K562 (cell line): ENCODE data around the gene EPHB1. TPM values are rescaled to one million over a fixed set of nuclear protein-coding genes. Genes with fewer than 3 reads are reported as not detected.

Experiments used
- ATAC-seq: fragments of 200-7000 bp; cut with Tn5 transposase; 3 replicates; pipeline ENCODE4 v1.9.1; 2020; ENCODE audit warnings: moderate library complexity
- BruUV-seq: library from RNA; stranded (reverse); fragments of 400-500 nt; replicated peaks from 2 replicates; lab custom pipeline; 2021; lab: Mats Ljungman, UMichigan
- CTCF ChIA-PET: fragments of 300-600 bp; formaldehyde crosslinking; extraction: SDS; loops from one replicate; lab custom pipeline; 2021; ENCODE audit warnings: low intra/inter-chr PET ratio; lab: Yijun Ruan, JAX
- POLR2A ChIA-PET: fragments of 300-600, 350-650 bp; sonication (Branson Sonifier 250); formaldehyde crosslinking; extraction: SDS; loops from one replicate; lab custom pipeline; 2021; ENCODE audit warnings: antibody characterized with exemption, inconsistent platforms; lab: Yijun Ruan, JAX
- DNase-seq, 4 experiments: peaks; one replicate each; pipeline versions ENCODE4 v3.0.0 to v3.0.0-alpha.2; 2011 to 2018; ENCODE audit warnings: low spot score in 3 of 4, mixed read lengths in 3 of 4; ENCODE audit errors: extremely low read depth in 1 of 4
- FAIRE-seq: peaks from 2 replicates; lab custom pipeline; 2011; peaks lifted over from hg19 to GRCh38; lab: Jason Lieb, UNC
- H2AFZ ChIP-seq: 2 replicates; pipeline ENCODE4 v1.6.0; 2011; ENCODE audit warnings: low read depth, low read length, control low read depth, inconsistent platforms
- H3K27ac ChIP-seq: fragments of 200-600 bp; 3 replicates; pipeline ENCODE4 v1.8.0; 2011; ENCODE audit warnings: low read depth, mild to moderate bottlenecking, control low read depth, inconsistent platforms, low read length, moderate library complexity, mixed read lengths; ENCODE audit errors: extremely low read depth
- H3K27me3 ChIP-seq, 2 experiments: fragments of 300-600 bp in 1 of 2; 2 replicates in 1 of 2; 3 replicates in 1 of 2; pipeline versions ENCODE4 v1.6.0 to v1.8.0; 2011; ENCODE audit warnings: inconsistent platforms in 2 of 2, low read length in 2 of 2, mild to moderate bottlenecking in 1 of 2, mixed read lengths in 1 of 2, moderate library complexity in 1 of 2; ENCODE audit not compliant: control insufficient read depth in 2 of 2, insufficient read depth in 2 of 2
- H3K36me3 ChIP-seq: fragments of 300-600 bp; 3 replicates; pipeline ENCODE4 v1.8.0; 2011; ENCODE audit warnings: mild to moderate bottlenecking, low read length, inconsistent platforms; ENCODE audit not compliant: control insufficient read depth, insufficient read depth
- H3K4me1 ChIP-seq, 2 experiments: fragments of 200-600 bp in 1 of 2; replicated peaks in 1 of 2; 2 replicates in 1 of 2; 3 replicates in 1 of 2; pipeline versions ENCODE4 v1.5.1 to v1.8.0; 2011; ENCODE audit warnings: inconsistent platforms in 2 of 2, low read length in 2 of 2, mild to moderate bottlenecking in 1 of 2, mixed read lengths in 1 of 2, moderate library complexity in 1 of 2; ENCODE audit not compliant: control insufficient read depth in 2 of 2, insufficient read depth in 2 of 2
- H3K4me2 ChIP-seq: 2 replicates; pipeline ENCODE4 v1.6.1; 2011; ENCODE audit warnings: low read length, control low read depth, inconsistent platforms, mixed read lengths; ENCODE audit not compliant: insufficient read depth
- H3K4me3 ChIP-seq: fragments of 200-600 bp; sonication (generic), shearing (Covaris generic); 2 replicates; pipeline ENCODE4 v1.5.1; 2016; ENCODE audit warnings: control low read depth, inconsistent platforms
- H3K79me2 ChIP-seq: fragments of 200-600 bp; 3 replicates; pipeline ENCODE4 v1.8.0; 2011; ENCODE audit warnings: low read length, inconsistent platforms; ENCODE audit not compliant: control insufficient read depth, insufficient read depth
- H3K9ac ChIP-seq, 2 experiments: 2 replicates each; pipeline versions ENCODE4 v1.6.0 to v1.6.1; 2011; ENCODE audit warnings: low read depth in 2 of 2, low read length in 2 of 2, control low read depth in 1 of 2, inconsistent platforms in 1 of 2, mild to moderate bottlenecking in 1 of 2, mixed read lengths in 1 of 2; ENCODE audit not compliant: insufficient read depth in 1 of 2
- H3K9me1 ChIP-seq: one replicate; pipeline ENCODE4 v1.6.0; 2011; ENCODE audit warnings: inconsistent platforms, mild to moderate bottlenecking, low read length, moderate library complexity; ENCODE audit not compliant: control insufficient read depth, insufficient read depth
- H3K9me3 ChIP-seq: replicated peaks from 2 replicates; pipeline ENCODE4 v1.5.1; 2011; ENCODE audit warnings: low read depth, low read length, inconsistent platforms; ENCODE audit not compliant: control insufficient read depth, insufficient read depth
- H4K20me1 ChIP-seq: replicated peaks from 2 replicates; pipeline ENCODE4 v1.6.1; 2011; ENCODE audit warnings: low read length, inconsistent platforms, mixed read lengths; ENCODE audit not compliant: control insufficient read depth, insufficient read depth
- CBX5 ChIP-seq: IDR thresholded peaks from 2 replicates; pipeline ENCODE4 v1.6.1; 2014; ENCODE audit warnings: low read depth, borderline replicate concordance
- ESRRB ChIP-seq: fragments of 250-450 bp; sonication (Bioruptor Pico); IDR thresholded peaks from 2 replicates; pipeline ENCODE4 v1.5.0; 2020; ENCODE audit warnings: mild to moderate bottlenecking, moderate library complexity, borderline replicate concordance
- HDAC8 ChIP-seq: fragments of 450-650 bp; IDR thresholded peaks from 2 replicates; pipeline ENCODE4 v1.6.1; 2016; ENCODE audit warnings: mild to moderate bottlenecking, missing genetic modification characterization, moderate library complexity, missing compliant biosample characterization
- NCOR1 ChIP-seq: fragments of 450-650 bp; IDR thresholded peaks from 2 replicates; pipeline ENCODE4 v1.6.1; 2016; ENCODE audit warnings: mild to moderate bottlenecking, moderate library complexity
- NONO ChIP-seq, 2 experiments: fragments of 200-400 bp in 1 of 2; fragments of 450-650 bp in 1 of 2; formaldehyde crosslinking in 1 of 2; IDR thresholded peaks; 2 replicates each; pipeline ENCODE4 v1.6.1; 2017; ENCODE audit warnings: low read depth in 2 of 2, mild to moderate bottlenecking in 2 of 2, moderate library complexity in 2 of 2, low read length in 1 of 2
- NRF1 ChIP-seq, 2 experiments: fragments of 450-650 bp; IDR thresholded peaks in 1 of 2; conservative IDR thresholded peaks in 1 of 2; 2 replicates each; pipeline ENCODE4 v1.6.1; 2014; ENCODE audit warnings: mild to moderate bottlenecking in 2 of 2
- RFX1 ChIP-seq: fragments of 450-650 bp; IDR thresholded peaks from 2 replicates; pipeline ENCODE4 v1.6.1; 2016; ENCODE audit warnings: mild to moderate bottlenecking, moderate library complexity
- SREBF2 ChIP-seq: sonication (generic); formaldehyde crosslinking; IDR thresholded peaks from 2 replicates; pipeline ENCODE4 v1.4.0; 2020; ENCODE audit warnings: mild to moderate bottlenecking, missing genetic modification reagents
- XRCC3 ChIP-seq: fragments of 450-650 bp; IDR thresholded peaks from 2 replicates; pipeline ENCODE4 v1.6.1; 2017; ENCODE audit warnings: mild to moderate bottlenecking, moderate library complexity
- ZSCAN32 ChIP-seq: fragments of 450-650 bp; formaldehyde crosslinking; IDR thresholded peaks from 2 replicates; pipeline ENCODE4 v1.4.0; 2020; ENCODE audit warnings: mild to moderate bottlenecking, moderate library complexity
- WGBS: fragments of 100-300 bp; shearing (Covaris generic); methylation state at CpG from one replicate; pipeline ENCODE4 v1.1.6; 2016; ENCODE audit warnings: low coverage, mixed read lengths; ENCODE audit not compliant: insufficient coverage; ENCODE audit errors: missing lambda C conversion rate; 5-methylcytosine and 5-hydroxymethylcytosine counted together
- in situ Hi-C: fragments of 300-500 bp; cut with MboI; formaldehyde crosslinking; loops from 4 replicates; pipeline ENCODE4 v1.15.0; 2018; ENCODE audit warnings: inconsistent platforms, mixed read lengths
- intact Hi-C: fragments of 100-400 bp; cut with micrococcal nuclease; formaldehyde crosslinking; loops from 2 replicates; pipeline ENCODE4 v1.14.2; 2022
- polyA plus RNA-seq, 8 experiments: library from polyadenylated mRNA; depleted of rRNA in 4 of 8; stranded (reverse) in 5 of 8; unstranded in 3 of 8; fragments of >200 nt; fragmentation: Nextera tagmentation in 2 of 8; fragmentation: Illumina TruSeq in 1 of 8; extraction: Ambion mirVana in 2 of 8; extraction: Trizol in 1 of 8; gene quantifications; 2 replicates each; pipeline versions ENCODE4 v1.2.1 to v1.2.3, GENCODE V29; 2011 to 2014; ENCODE audit warnings: inconsistent platforms in 1 of 8, missing spikeins in 1 of 8
- total RNA-seq, 7 experiments: library from RNA; depleted of rRNA in 6 of 7; stranded (reverse); fragments of >200 nt in 6 of 7; fragmentation: Illumina TruSeq in 2 of 7; extraction: Trizol in 2 of 7; gene quantifications; 2 replicates each; pipeline versions ENCODE4 v1.2.1 to v1.2.3, GENCODE V29; 2011 to 2021; ENCODE audit warnings: low replicate concordance in 1 of 7

EPHB1 gene
- total and polyA plus RNA-seq, 9 of the 15 experiments (the other 6 are each of a cell fraction or from before 2014, with no cell fraction given), result 0.29 TPM; not detected in 8

DNA sequence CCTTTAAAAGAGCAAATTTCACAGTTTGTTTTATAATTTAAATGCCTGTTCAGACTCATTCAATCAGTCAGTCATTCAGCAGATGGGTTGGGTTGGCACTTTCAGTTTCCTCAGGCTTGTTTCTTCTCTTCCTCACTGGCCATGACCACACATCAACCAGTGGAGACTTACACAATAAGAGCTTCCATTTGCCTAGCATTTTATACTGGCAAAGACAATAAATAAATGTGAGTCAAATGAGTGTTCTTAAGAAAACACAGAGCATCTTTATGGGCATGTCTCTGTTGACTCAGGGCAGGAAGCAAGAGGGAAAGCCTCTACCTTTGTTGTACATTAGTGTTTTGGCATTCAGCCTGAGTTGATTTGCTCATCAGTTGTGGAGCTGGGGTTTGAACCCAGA, 122.6 kb downstream of the EPHB1 start:
- ATAC-seq, result no peak

DNA sequence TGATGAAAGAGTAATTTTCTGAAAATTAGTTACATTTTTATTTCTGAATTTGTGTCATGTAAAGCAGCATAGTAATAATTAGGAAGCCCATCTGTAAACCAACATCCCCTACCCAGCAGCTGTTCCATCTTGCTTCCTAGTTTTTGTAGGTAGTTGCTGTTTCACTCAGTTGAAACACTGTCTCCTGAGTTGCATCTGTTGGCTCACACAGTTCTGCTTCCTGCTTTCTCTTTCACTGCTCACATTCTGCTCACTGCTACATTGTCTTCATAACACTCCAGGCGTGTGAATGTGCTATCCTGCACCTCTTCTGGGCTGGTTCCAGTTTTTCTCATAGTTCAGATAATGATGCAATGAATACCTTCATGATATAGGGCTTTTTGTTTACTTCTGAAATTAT, 123.4 kb downstream of the EPHB1 start:
- H2AFZ ChIP-seq, result no peak overlapping the region
- FAIRE-seq, result no peak
- TF ChIP-seq XRCC3 (no peak), SREBF2 (CRISPR knock-in tag) (no peak), HDAC8 (no peak), ZSCAN32 (CRISPR knock-in tag) (no peak), NRF1 (conservative IDR thresholded peaks at IDR 0.05 in 1 of 2, IDR thresholded peaks at IDR 0.05 in 1 of 2) (no peak), CBX5 (no peak), ESRRB (CRISPR knock-in tag) (no peak), NCOR1 (no peak), NONO (IDR thresholded peaks at IDR 0.05; ENCODE audit: low read depth in 2 of 2, low read length in 1 of 2) (no peak)
- H3K4me2 ChIP-seq, result no peak overlapping the region
- ChIA-PET CTCF (no interaction called here), POLR2A (no interaction called here)
- WGBS, result 0% methylated on average over 1 of the region's 1 CpG
- no peaks in the 10 kb centered on the region for H3K4me1 ChIP-seq
- H3K36me3 ChIP-seq, result no peaks in the 10 kb centered on the region
- no peaks in the 10 kb centered on the region for H3K9me3 ChIP-seq
- no peak for DNase-seq
- H3K9ac ChIP-seq, result no peak overlapping the region
- H3K4me3 ChIP-seq, result no peak overlapping the region
- intact Hi-C loops, result no loop called here
- H3K79me2 ChIP-seq, result no peaks in the 10 kb centered on the region
- no peaks in the 10 kb centered on the region for H3K9me1 ChIP-seq
- no peaks in the 10 kb centered on the region for H4K20me1 ChIP-seq
- H3K27me3 ChIP-seq, result no peaks in the 10 kb centered on the region
- no peak overlapping the region for H3K27ac ChIP-seq
- BruUV-seq, result no TSS peak
- in situ Hi-C loops, result no loop called here
- ATAC-seq, result no peak

More for the DNA sequence above, 122.6 kb downstream of the EPHB1 start:
- intact Hi-C loops, result no loop called here
- Histone ChIP-seq H2AFZ (no peak overlapping the region), H3K27me3 (no peaks in the 10 kb centered on the region), H3K4me3 (no peak overlapping the region), H3K9me1 (no peaks in the 10 kb centered on the region), H3K36me3 (no peaks in the 10 kb centered on the region), H3K79me2 (no peaks in the 10 kb centered on the region)
- FAIRE-seq, result no peak
- DNase-seq, result no peak
- TF ChIP-seq RFX1, result no peak
- TF ChIP-seq, all 486 proteins: peak for 0
- H3K4me2 ChIP-seq, result no peak overlapping the region
- ChIA-PET CTCF (no interaction called here), POLR2A (no interaction called here)
- no peak overlapping the region for H3K9ac ChIP-seq
- no peaks in the 10 kb centered on the region for H4K20me1 ChIP-seq
- no TSS peak for BruUV-seq
- in situ Hi-C loops, result no loop called here
- no peak overlapping the region for H3K27ac ChIP-seq
- H3K4me1 ChIP-seq, result no peaks in the 10 kb centered on the region
- H3K9me3 ChIP-seq, result no peaks in the 10 kb centered on the region
